GM21619 (cell line): Measurements from ENCODE around the gene OXTR.

ENCODE experiments used
- ATAC-seq: cut with Tn5 transposase; IDR thresholded peaks from one replicate; pipeline ENCODE4 v1.9.1; 2021; ENCODE audit not compliant: unreplicated experiment

Gene OXTR

GRCh38 chr3:8767667-8768363 is 1.6 kb downstream of the OXTR start:
- peak; percentile 44 for ATAC-seq

GRCh38 chr3:8767256-8767666 is 2.2 kb downstream of the OXTR start:
- no peak for ATAC-seq

GRCh38 chr3:8766148-8766547 is 3.3 kb downstream of the OXTR start:
- no peak for ATAC-seq

- ATAC-seq: no peak
These were observed 3.9 kb downstream of the OXTR start for GRCh38 chr3:8765528-8765927.

GRCh38 chr3:8764528-8764927 is 4.9 kb downstream of the OXTR start:
- ATAC-seq: no peak

GRCh38 chr3:8762607-8763377 is 6.6 kb downstream of the OXTR start:
- ATAC-seq: no peak

- ATAC-seq: no peak
These were observed 7.5 kb downstream of the OXTR start for GRCh38 chr3:8761866-8762265.

GRCh38 chr3:8760506-8760905 is 8.9 kb downstream of the OXTR start:
- no peak for ATAC-seq

GRCh38 chr3:8760091-8760490 is 9.3 kb downstream of the OXTR start:
- no peak for ATAC-seq

- ATAC-seq: no peak
These were observed 10.2 kb downstream of the OXTR start for GRCh38 chr3:8759038-8759707.

- ATAC-seq: peak; percentile 39
These were observed 11.6 kb downstream of the OXTR start for GRCh38 chr3:8757551-8758518.

GRCh38 chr3:8756671-8757070 is 12.7 kb downstream of the OXTR start:
- no peak for ATAC-seq

GRCh38 chr3:8755564-8756237 is 13.7 kb downstream of the OXTR start:
- ATAC-seq: no peak

- no peak for ATAC-seq
These were observed 14.3 kb downstream of the OXTR start for GRCh38 chr3:8755097-8755496.

GRCh38 chr3:8752832-8753231 is 16.6 kb downstream of the OXTR start:
- ATAC-seq: no peak

GRCh38 chr3:8749316-8749715 is 20.1 kb downstream of the OXTR start:
- ATAC-seq: no peak

- ATAC-seq: no peak
These were observed 22.6 kb downstream of the OXTR start for GRCh38 chr3:8746780-8747345.

- no peak for ATAC-seq
These were observed 23.6 kb downstream of the OXTR start for GRCh38 chr3:8745619-8746370.

GRCh38 chr3:8743911-8744310 is 25.5 kb downstream of the OXTR start:
- no peak for ATAC-seq
